Neuronal stem cell (in vitro differentiated cells): ENCODE data around the gene LTB4R.

Source experiments
- DNase-seq: peaks from one replicate; pipeline ENCODE4 v3.0.0-alpha.2; 2013; ENCODE audit warnings: low spot score
- H2AFZ ChIP-seq: one replicate; pipeline ENCODE4 v1.6.1; 2013; ENCODE audit warnings: mild to moderate bottlenecking, low read length, inconsistent platforms
- H2AK5ac ChIP-seq: 2 replicates; pipeline ENCODE4 v1.6.1; 2013; ENCODE audit warnings: low read depth, mild to moderate bottlenecking, inconsistent platforms, low read length, moderate library complexity, mixed read lengths
- H2BK120ac ChIP-seq: 2 replicates; pipeline ENCODE4 v1.6.1; 2013; ENCODE audit warnings: low read depth, mild to moderate bottlenecking, inconsistent platforms, low read length, moderate library complexity, mixed read lengths
- H2BK12ac ChIP-seq: one replicate; pipeline ENCODE4 v1.6.1; 2013; ENCODE audit warnings: low read length, inconsistent platforms
- H2BK15ac ChIP-seq: 2 replicates; pipeline ENCODE4 v1.6.1; 2013; ENCODE audit warnings: mild to moderate bottlenecking, low read length, inconsistent platforms, mixed read lengths
- H2BK5ac ChIP-seq: one replicate; pipeline ENCODE4 v1.6.1; 2013; ENCODE audit warnings: inconsistent platforms, mild to moderate bottlenecking, low read length, moderate library complexity
- H3K14ac ChIP-seq: one replicate; pipeline ENCODE4 v1.6.1; 2013; ENCODE audit warnings: low read length, inconsistent platforms
- H3K18ac ChIP-seq: 2 replicates; pipeline ENCODE4 v1.6.1; 2013; ENCODE audit warnings: low read length, inconsistent platforms
- H3K23ac ChIP-seq: 2 replicates; pipeline ENCODE4 v1.6.1; 2013; ENCODE audit warnings: low read depth, mild to moderate bottlenecking, mixed read lengths, low read length, inconsistent platforms; ENCODE audit not compliant: poor library complexity
- H3K27ac ChIP-seq: replicated peaks from 3 replicates; pipeline ENCODE4 v1.5.1; 2013; ENCODE audit warnings: low read length, inconsistent platforms
- H3K27me3 ChIP-seq, 3 experiments: 2 replicates each; pipeline ENCODE4 v1.6.1; 2013; ENCODE audit warnings: low read length in 3 of 3, mild to moderate bottlenecking in 2 of 3, inconsistent platforms in 1 of 3, low read depth in 1 of 3, mixed read lengths in 1 of 3, moderate library complexity in 1 of 3; ENCODE audit not compliant: control insufficient read depth in 3 of 3, insufficient read depth in 3 of 3
- H3K36me3 ChIP-seq, 2 donors: replicated peaks in 1 of 2; 2 replicates each; pipeline ENCODE4 v1.6.1; 2013; ENCODE audit warnings: low read length in 2 of 2; ENCODE audit not compliant: control insufficient read depth in 2 of 2, insufficient read depth in 2 of 2
- H3K4ac ChIP-seq: 2 replicates; pipeline ENCODE4 v1.6.1; 2013; ENCODE audit warnings: inconsistent platforms, mild to moderate bottlenecking, low read length, moderate library complexity
- H3K4me1 ChIP-seq, 2 donors: 1 replicate in 1 of 2; 2 replicates in 1 of 2; pipeline ENCODE4 v1.6.1; 2013; ENCODE audit warnings: low read length in 2 of 2, low read depth in 1 of 2; ENCODE audit not compliant: control insufficient read depth in 2 of 2, insufficient read depth in 1 of 2
- H3K4me2 ChIP-seq: one replicate; pipeline ENCODE4 v1.6.1; 2013; ENCODE audit warnings: mild to moderate bottlenecking, low read length, inconsistent platforms; ENCODE audit not compliant: insufficient read depth, poor library complexity, severe bottlenecking
- H3K4me3 ChIP-seq, 2 donors: 2 replicates each; pipeline ENCODE4 v1.5.1; 2013; ENCODE audit warnings: low read length in 2 of 2, mild to moderate bottlenecking in 2 of 2, inconsistent platforms in 1 of 2, moderate library complexity in 1 of 2
- H3K79me1 ChIP-seq: one replicate; pipeline ENCODE4 v1.6.1; 2013; ENCODE audit warnings: low read depth, mild to moderate bottlenecking, inconsistent platforms, low read length, moderate library complexity
- H3K9ac ChIP-seq: one replicate; pipeline ENCODE4 v1.6.1; 2013; ENCODE audit warnings: mild to moderate bottlenecking, low read depth, low read length, inconsistent platforms; ENCODE audit not compliant: poor library complexity
- H3K9me3 ChIP-seq, 2 donors: replicated peaks in 1 of 2; 2 replicates each; pipeline versions ENCODE3 to v1.6.1; 2013; ENCODE audit warnings: low read length in 2 of 2, mild to moderate bottlenecking in 2 of 2, inconsistent platforms in 1 of 2, low read depth in 1 of 2, mixed read lengths in 1 of 2, moderate library complexity in 1 of 2; ENCODE audit not compliant: control insufficient read depth in 2 of 2, insufficient read depth in 1 of 2
- H4K8ac ChIP-seq: one replicate; pipeline ENCODE4 v1.6.1; 2013; ENCODE audit warnings: low read depth, mild to moderate bottlenecking, inconsistent platforms, low read length, moderate library complexity
- H4K91ac ChIP-seq: one replicate; pipeline ENCODE4 v1.6.1; 2013; ENCODE audit warnings: low read length, low read depth, mild to moderate bottlenecking, inconsistent platforms; ENCODE audit not compliant: poor library complexity
- WGBS, 2 donors: extraction: QIAGEN DNeasy Blood & Tissue Kit; methylation state at CpG; one replicate each; pipeline ENCODE4 v1.1.7; 2013; ENCODE audit warnings: missing lambda C conversion rate in 2 of 2, mixed read lengths in 1 of 2; ENCODE audit not compliant: insufficient read length in 2 of 2, insufficient replicate concordance in 1 of 2; ENCODE audit errors: extremely low coverage in 2 of 2; 5-methylcytosine and 5-hydroxymethylcytosine counted together

LTB4R gene

DNA sequence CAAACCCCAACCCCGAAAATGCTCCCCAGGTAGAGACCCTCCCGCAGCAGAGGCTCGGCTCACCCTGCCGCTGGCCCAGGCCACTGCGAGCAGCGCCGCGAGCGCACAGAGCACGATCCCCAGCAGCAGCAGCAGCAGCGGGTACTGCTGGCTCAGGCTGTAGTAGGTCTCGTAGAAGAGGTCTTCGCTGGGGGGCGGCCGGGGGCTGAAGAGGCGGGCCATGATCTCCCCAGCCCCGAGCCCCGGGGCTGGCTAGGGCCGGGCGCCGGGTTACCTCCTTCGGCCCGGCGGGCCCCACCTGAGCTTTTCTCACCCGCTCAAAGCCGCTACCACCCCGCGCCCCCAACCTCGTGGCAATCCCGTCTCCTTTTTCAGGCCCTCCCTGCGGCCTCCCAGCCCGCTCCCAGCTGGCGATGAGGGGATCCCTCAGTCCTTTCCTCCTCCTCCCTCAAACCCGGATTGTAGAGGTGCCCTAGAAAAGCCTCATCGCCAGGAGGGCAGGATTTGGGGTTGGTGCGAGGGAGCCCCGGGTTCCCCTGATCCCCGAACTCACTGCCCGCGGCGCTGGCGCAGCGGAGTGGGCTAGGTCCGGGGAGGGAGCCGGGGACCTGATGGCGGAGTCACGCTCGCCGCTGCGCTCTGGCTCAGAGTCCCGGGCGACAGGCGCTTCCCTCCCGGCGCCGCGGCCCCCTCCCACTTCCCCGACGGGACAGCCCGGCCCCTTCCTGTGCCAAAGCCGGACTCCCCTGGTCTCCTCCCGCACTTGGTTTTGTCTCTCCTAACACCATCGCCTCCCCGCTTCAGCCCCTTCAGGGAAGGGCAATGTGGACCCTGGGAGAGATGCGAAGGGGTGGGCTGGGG lies 23.4 kb downstream of the LTB4R start, which contains the start of gene ADCY4:
Gene ADCY4, minus strand, starts transcription at position 641 of the 861 bp plus-strand sequence. Its CDS starts 419 bp downstream, at position 222.
- no peak within 1 kb of the TSS for H2BK5ac ChIP-seq
- H3K4me3 ChIP-seq, result no peak within 1 kb of the TSS
- no peak within 1 kb of the TSS for H2BK120ac ChIP-seq
- H4K8ac ChIP-seq, result peak within 1 kb of the TSS; percentile 24
- H3K27me3 ChIP-seq, result peaks cover 29 to 99% (median 95%) of the 10 kb centered on the region in 3 experiments
- no peak for DNase-seq
- peak within 1 kb of the TSS; percentile 55 for H3K4me2 ChIP-seq
- no peaks in the 10 kb centered on the region for H3K79me1 ChIP-seq
- no peak within 1 kb of the TSS for H4K91ac ChIP-seq
- no peak within 1 kb of the TSS for H2BK15ac ChIP-seq
- peak within 1 kb of the TSS; percentile 65 for H3K9ac ChIP-seq
- H2AK5ac ChIP-seq, result peak within 1 kb of the TSS; percentile 3
- H3K4ac ChIP-seq, result no peak within 1 kb of the TSS
- H3K9me3 ChIP-seq, result no peaks in the 10 kb centered on the region
- H3K36me3 ChIP-seq, result no peaks in the 10 kb centered on the region
- WGBS, 2 donors, result no CpG with 5 or more reads among the region's 65 CpGs
- H3K14ac ChIP-seq, result no peak within 1 kb of the TSS
- H3K27ac ChIP-seq, result no peak within 1 kb of the TSS
- peak within 1 kb of the TSS; percentile 76 for H2AFZ ChIP-seq
- peaks cover 4 to 20% of the 10 kb centered on the region in 2 donors for H3K4me1 ChIP-seq
- H2BK12ac ChIP-seq, result no peak within 1 kb of the TSS
- H3K18ac ChIP-seq, result peak within 1 kb of the TSS; percentile 52
- peak within 1 kb of the TSS; percentile 86 for H3K23ac ChIP-seq

DNA sequence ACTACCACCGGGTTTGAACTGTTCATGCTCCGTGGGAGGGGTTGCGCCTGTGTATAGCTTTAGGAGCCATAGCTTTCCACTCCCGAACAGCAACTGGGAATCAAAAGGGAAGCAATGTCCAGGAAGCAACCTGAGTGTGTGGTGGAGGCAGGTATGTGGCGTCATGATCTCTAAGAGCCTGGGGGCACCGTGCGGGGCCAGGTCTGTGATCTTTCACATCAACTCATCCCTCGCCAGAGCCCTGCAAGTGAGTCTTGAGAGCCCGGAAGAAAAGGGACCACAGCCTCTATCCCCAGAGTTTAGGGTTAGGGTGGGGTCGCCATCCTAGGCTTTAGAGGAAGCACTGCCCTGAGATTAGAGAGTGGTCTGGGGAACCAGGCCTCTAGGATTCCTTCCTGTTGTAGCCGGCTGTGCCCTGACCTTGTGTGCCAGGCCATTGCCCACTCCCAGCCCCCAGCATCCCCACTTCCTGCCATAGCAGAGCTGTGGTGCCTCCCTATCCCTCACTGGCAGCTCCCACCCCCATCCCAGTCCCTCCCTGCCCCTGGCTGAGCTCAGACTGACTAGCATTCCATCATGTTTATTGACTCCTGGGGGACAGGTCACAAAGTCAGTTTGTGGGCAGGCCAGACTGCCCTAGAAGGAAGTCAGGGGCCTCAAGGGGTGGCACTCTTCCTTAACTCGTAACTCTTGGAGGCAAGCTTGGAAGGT lies 24.3 kb downstream of the LTB4R start:
- no peak overlapping the region for H2BK5ac ChIP-seq
- no peaks in the 10 kb centered on the region for H3K36me3 ChIP-seq
- H3K4ac ChIP-seq, result no peak overlapping the region
- no peak overlapping the region for H2AFZ ChIP-seq
- H3K4me2 ChIP-seq, result no peak overlapping the region
- H3K9me3 ChIP-seq, result no peaks in the 10 kb centered on the region
- H3K27ac ChIP-seq, result no peak overlapping the region
- H2BK12ac ChIP-seq, result no peak overlapping the region
- no peak overlapping the region for H2BK15ac ChIP-seq
- no peak overlapping the region for H3K4me3 ChIP-seq
- DNase-seq, result no peak
- peaks cover 5 to 21% of the 10 kb centered on the region in 2 donors for H3K4me1 ChIP-seq
- peaks cover 35 to 100% (median 99%) of the 10 kb centered on the region in 3 experiments for H3K27me3 ChIP-seq
- H4K8ac ChIP-seq, result no peak overlapping the region
- no peak overlapping the region for H2BK120ac ChIP-seq
- H3K14ac ChIP-seq, result no peak overlapping the region
- H2AK5ac ChIP-seq, result no peak overlapping the region
- no CpG with 5 or more reads among the region's 12 CpGs for WGBS, 2 donors
- H3K23ac ChIP-seq, result no peak overlapping the region
- no peak overlapping the region for H3K9ac ChIP-seq
- H3K79me1 ChIP-seq, result no peaks in the 10 kb centered on the region
- no peak overlapping the region for H4K91ac ChIP-seq
- peak overlapping the region; percentile 52 for H3K18ac ChIP-seq

DNA sequence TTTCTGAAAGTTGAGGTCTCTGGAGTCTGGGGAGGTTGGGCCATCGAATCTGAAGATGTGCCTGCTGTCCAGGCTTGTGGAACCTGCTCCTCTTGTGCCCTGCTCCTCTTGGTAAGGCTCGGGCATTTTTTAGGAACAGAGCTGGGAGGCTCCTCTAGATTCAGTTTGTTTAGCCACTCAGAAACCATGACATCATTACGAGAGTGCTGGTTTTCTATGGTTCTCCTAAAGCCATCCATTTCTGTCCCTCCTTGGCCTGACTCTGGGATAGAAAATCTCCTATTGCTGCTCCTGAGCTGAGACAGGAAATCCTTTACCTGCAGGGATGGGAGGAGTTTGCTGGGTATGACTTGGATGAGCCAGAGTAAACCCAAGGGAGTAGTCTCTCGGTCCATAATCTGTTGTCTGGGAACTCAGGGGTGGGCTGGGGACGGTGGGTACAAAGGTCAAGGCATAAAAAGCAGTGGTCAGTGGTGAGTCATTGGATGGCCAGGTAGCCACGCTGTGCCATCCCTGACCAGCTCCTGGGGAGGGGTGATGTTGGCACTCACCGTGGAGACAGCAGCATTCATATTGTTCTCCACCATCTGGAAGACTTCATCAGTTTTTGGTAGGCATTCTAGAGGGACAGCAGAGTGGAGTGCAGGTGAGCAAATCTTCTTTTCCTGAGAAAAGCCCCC lies 26.0 kb downstream of the LTB4R start:
- Histone ChIP-seq H3K4me1 (peaks cover 5 to 20% of the 10 kb centered on the region in 2 donors), H2BK120ac (no peak overlapping the region), H3K9ac (no peak overlapping the region), H3K4me3 (no peak overlapping the region), H4K8ac (no peak overlapping the region), H4K91ac (no peak overlapping the region), H2AFZ (no peak overlapping the region), H3K18ac (no peak overlapping the region), H2BK12ac (no peak overlapping the region), H3K27me3 (peaks cover 38 to 97% (median 94%) of the 10 kb centered on the region in 3 experiments), H2AK5ac (no peak overlapping the region), H2BK15ac (no peak overlapping the region), H3K79me1 (no peaks in the 10 kb centered on the region), H3K23ac (no peak overlapping the region), H2BK5ac (no peak overlapping the region), H3K27ac (no peak overlapping the region), H3K9me3 (no peaks in the 10 kb centered on the region), H3K14ac (no peak overlapping the region), H3K4ac (no peak overlapping the region), H3K4me2 (no peak overlapping the region), H3K36me3 (no peaks in the 10 kb centered on the region)
- no CpG with 5 or more reads among the region's 7 CpGs for WGBS, 2 donors
- no peak for DNase-seq
